MM.1S (cell line): ENCODE measurements around the gene RERE.

ENCODE experiments used
- CTCF ChIP-seq: fragments of 300-600 bp; sonication (generic); IDR thresholded peaks from 2 replicates; pipeline ENCODE4 v1.5.1; 2016; ENCODE audit warnings: antibody characterized with exemption, low read length, mixed read lengths
- EZH2phosphoT487 ChIP-seq: fragments of 300-600 bp; sonication (generic); IDR thresholded peaks from 2 replicates; pipeline ENCODE4 v1.6.1; 2018; ENCODE audit warnings: antibody characterized with exemption, low read length

- TF ChIP-seq CTCF (no peak), EZH2phosphoT487 (no peak)
Observed at GRCh38 chr1:8394456-8395321, 422.8 kb downstream of the RERE start.
